Activated CD8-positive, alpha-beta T cell treated with anti-CD3 and anti-CD28 coated beads, Interleukin-2, amount 10 ng/mL, durations not matched to agents 7 days and 5 days (primary cell): ENCODE measurements around the gene TSPAN3. TPM values are rescaled to one million over a fixed set of nuclear protein-coding genes. Genes with fewer than 3 reads are reported as not detected.

ENCODE experiments used
- ATAC-seq: fragments of 150-1000 bp; cut with Tn5 transposase; one replicate; pipeline ENCODE4 v1.10.0; 2021; ENCODE audit warnings: moderate library complexity
- CTCF ChIA-PET: fragments of 350-600 bp; sonication (Branson Sonifier 250); formaldehyde crosslinking; loops from one replicate; lab custom pipeline; 2021; ENCODE audit warnings: antibody characterized with exemption; lab: Charles Lee
- POLR2A ChIA-PET: fragments of 350-600 bp; sonication (Branson Sonifier 250); formaldehyde crosslinking; loops from one replicate; lab custom pipeline; 2021; ENCODE audit warnings: antibody characterized with exemption; lab: Charles Lee
- DNase-seq: peaks from one replicate; pipeline ENCODE4 v3.0.0-alpha.2; 2020
- H3K27ac Mint-ChIP-seq: one replicate; pipeline ENCODE4 v1.8.0; 2021; ENCODE audit warnings: mild to moderate bottlenecking, mixed read lengths
- H3K27me3 Mint-ChIP-seq: one replicate; pipeline ENCODE4 v1.8.0; 2021; ENCODE audit warnings: low read depth, mixed read lengths
- H3K36me3 Mint-ChIP-seq: one replicate; pipeline ENCODE4 v1.8.0; 2021; ENCODE audit warnings: low read depth, mixed read lengths
- H3K4me1 Mint-ChIP-seq: one replicate; pipeline ENCODE4 v1.8.0; 2021; ENCODE audit warnings: low read depth, mixed read lengths
- H3K4me3 Mint-ChIP-seq: one replicate; pipeline ENCODE4 v1.8.0; 2021; ENCODE audit warnings: mild to moderate bottlenecking, mixed read lengths
- H3K9me3 Mint-ChIP-seq: one replicate; pipeline ENCODE4 v1.8.0; 2022; ENCODE audit warnings: mixed read lengths; ENCODE audit not compliant: insufficient read depth
- total RNA-seq, 2 experiments: library from RNA; stranded (reverse); gene quantifications; one replicate each; pipeline ENCODE4 v1.2.3, GENCODE V29; 2021

Gene TSPAN3
- total RNA-seq, 2 experiments from 2014 or later: 17.4 to 18.4 TPM

GRCh38 chr15:77032052-77032646, 38.8 kb downstream of the TSPAN3 start:
- ATAC-seq (no peak), DNase-seq (no peak)
- Mint-ChIP-seq H3K4me1 (peaks cover 35% of the 10 kb centered on the region), H3K9me3 (no peaks in the 10 kb centered on the region), H3K36me3 (peaks cover 81% of the 10 kb centered on the region), H3K27ac (peak overlapping the region; percentile 80), H3K4me3 (no peak overlapping the region), H3K27me3 (no peaks in the 10 kb centered on the region)
- ChIA-PET CTCF (interaction anchor here (0.7 to 4.4 kb wide), 16 partner anchors 9 to 511 kb away, joined by 3 to 59 read pairs (median 5); partner anchors contain the start of gene PSTPIP1), POLR2A (interaction anchor here (1.0 to 2.2 kb wide), 3 partner anchors 10 to 37 kb away, joined by 3 to 8 read pairs (median 4); partner anchors contain the start of gene PSTPIP1)

- Mint-ChIP-seq H3K4me3 (no peak overlapping the region), H3K4me1 (peaks cover 39% of the 10 kb centered on the region), H3K9me3 (no peaks in the 10 kb centered on the region), H3K27me3 (no peaks in the 10 kb centered on the region), H3K27ac (peak overlapping the region; percentile 82), H3K36me3 (peaks cover 80% of the 10 kb centered on the region)
- POLR2A ChIA-PET: interaction anchor here (1.0 to 2.2 kb wide), 4 partner anchors 10 to 37 kb away, joined by 3 to 8 read pairs (median 4); partner anchors contain the start of gene PSTPIP1
- DNase-seq (peak; percentile 76), ATAC-seq (peak; percentile 86)
- CTCF ChIA-PET: interaction anchor here (0.7 to 4.4 kb wide), 20 partner anchors 9 to 512 kb away, joined by 3 to 59 read pairs (median 4); partner anchors contain the start of gene PSTPIP1
Observed at GRCh38 chr15:77031376-77032050, 39.4 kb downstream of the TSPAN3 start.

GRCh38 chr15:77030928-77031375, 40.0 kb downstream of the TSPAN3 start:
- Mint-ChIP-seq H3K36me3 (peaks cover 78% of the 10 kb centered on the region), H3K9me3 (no peaks in the 10 kb centered on the region), H3K4me3 (no peak overlapping the region), H3K4me1 (peaks cover 43% of the 10 kb centered on the region), H3K27me3 (no peaks in the 10 kb centered on the region), H3K27ac (peak overlapping the region; percentile 82)
- DNase-seq (no peak), ATAC-seq (no peak)
- CTCF ChIA-PET: interaction anchor here (0.7 to 4.4 kb wide), 19 partner anchors 8 to 512 kb away, joined by 3 to 59 read pairs (median 4); partner anchors contain the start of gene PSTPIP1
- POLR2A ChIA-PET: interaction anchor here (1.0 to 2.2 kb wide), 4 partner anchors 9 to 36 kb away, joined by 3 to 8 read pairs (median 4); partner anchors contain the start of gene PSTPIP1

GRCh38 chr15:77030048-77030927, 40.6 kb downstream of the TSPAN3 start:
- ChIA-PET POLR2A (interaction anchor here (1.2 kb wide), 1 partner anchor 11 kb away, joined by 4 read pairs; no protein-coding TSS in a partner anchor), CTCF (interaction anchor here (0.8 to 4.4 kb wide), 10 partner anchors 13 to 513 kb away, joined by 3 to 59 read pairs (median 6); partner anchors contain the start of gene PSTPIP1)
- no peaks in the 10 kb centered on the region for H3K27me3 Mint-ChIP-seq
- DNase-seq (no peak), ATAC-seq (no peak)
- peak overlapping the region; percentile 30 for H3K27ac Mint-ChIP-seq
- H3K36me3 Mint-ChIP-seq: peaks cover 78% of the 10 kb centered on the region
- no peaks in the 10 kb centered on the region for H3K9me3 Mint-ChIP-seq
- peaks cover 49% of the 10 kb centered on the region for H3K4me1 Mint-ChIP-seq
- H3K4me3 Mint-ChIP-seq: no peak overlapping the region

- H3K27ac Mint-ChIP-seq: peak overlapping the region; percentile 60
- POLR2A ChIA-PET: no interaction called here
Observed at GRCh38 chr15:77029166-77030047, 41.5 kb downstream of the TSPAN3 start.

GRCh38 chr15:77028451-77029165, 42.3 kb downstream of the TSPAN3 start:
- ChIA-PET CTCF (interaction anchor here (4.4 kb wide), 1 partner anchor 55 kb away, joined by 59 read pairs; no protein-coding TSS in a partner anchor), POLR2A (no interaction called here)
- peaks cover 62% of the 10 kb centered on the region for H3K4me1 Mint-ChIP-seq
- H3K27ac Mint-ChIP-seq: peak overlapping the region; percentile 60
- H3K27me3 Mint-ChIP-seq: no peaks in the 10 kb centered on the region
- H3K9me3 Mint-ChIP-seq: no peaks in the 10 kb centered on the region
- H3K4me3 Mint-ChIP-seq: no peak overlapping the region
- ATAC-seq (no peak), DNase-seq (no peak)
- peaks cover 69% of the 10 kb centered on the region for H3K36me3 Mint-ChIP-seq

More at GRCh38 chr15:77029166-77030047, 41.5 kb downstream of the TSPAN3 start:
- CTCF ChIA-PET: interaction anchor here (1.0 to 4.4 kb wide), 2 partner anchors 40 to 56 kb away, joined by 3 to 59 read pairs; no protein-coding TSS in a partner anchor
- DNase-seq: no peak
- no peak for ATAC-seq
- peaks cover 54% of the 10 kb centered on the region for H3K4me1 Mint-ChIP-seq
- peaks cover 70% of the 10 kb centered on the region for H3K36me3 Mint-ChIP-seq
- no peaks in the 10 kb centered on the region for H3K27me3 Mint-ChIP-seq
- no peak overlapping the region for H3K4me3 Mint-ChIP-seq
- H3K9me3 Mint-ChIP-seq: no peaks in the 10 kb centered on the region

GRCh38 chr15:77027697-77028450, 43.0 kb downstream of the TSPAN3 start:
- H3K4me1 Mint-ChIP-seq: peaks cover 69% of the 10 kb centered on the region
- ATAC-seq (no peak), DNase-seq (no peak)
- H3K4me3 Mint-ChIP-seq: no peak overlapping the region
- ChIA-PET CTCF (no interaction called here), POLR2A (no interaction called here)
- no peaks in the 10 kb centered on the region for H3K9me3 Mint-ChIP-seq
- peaks cover 70% of the 10 kb centered on the region for H3K36me3 Mint-ChIP-seq
- H3K27ac Mint-ChIP-seq: no peak overlapping the region
- H3K27me3 Mint-ChIP-seq: no peaks in the 10 kb centered on the region

GRCh38 chr15:77027111-77027696, 43.7 kb downstream of the TSPAN3 start:
- POLR2A ChIA-PET: no interaction called here
- Mint-ChIP-seq H3K4me3 (no peak overlapping the region), H3K27ac (peak overlapping the region; percentile 49), H3K4me1 (peaks cover 76% of the 10 kb centered on the region), H3K9me3 (no peaks in the 10 kb centered on the region), H3K36me3 (peaks cover 70% of the 10 kb centered on the region), H3K27me3 (no peaks in the 10 kb centered on the region)
- CTCF ChIA-PET: interaction anchor here (1.6 kb wide), 1 partner anchor 53 kb away, joined by 9 read pairs; no protein-coding TSS in a partner anchor
- no peak for ATAC-seq
- DNase-seq: no peak

- peaks cover 70% of the 10 kb centered on the region for H3K36me3 Mint-ChIP-seq
- H3K9me3 Mint-ChIP-seq: no peaks in the 10 kb centered on the region
- H3K27me3 Mint-ChIP-seq: no peaks in the 10 kb centered on the region
- no peak for ATAC-seq
- peaks cover 79% of the 10 kb centered on the region for H3K4me1 Mint-ChIP-seq
- POLR2A ChIA-PET: no interaction called here
- H3K27ac Mint-ChIP-seq: peak overlapping the region; percentile 82
- CTCF ChIA-PET: interaction anchor here (0.5 to 1.6 kb wide), 2 partner anchors 53 to 55 kb away, joined by 3 to 9 read pairs; no protein-coding TSS in a partner anchor
- DNase-seq: no peak
- H3K4me3 Mint-ChIP-seq: no peak overlapping the region
Observed at GRCh38 chr15:77026501-77027110, 44.3 kb downstream of the TSPAN3 start.
